GM19025 (cell line): ENCODE measurements around the gene RNF126.
"Not testable (repeated sequence)": the region's sequence is repeated elsewhere in the genome, so short reads cannot be mapped to it uniquely, and the experiment has no call there.

Experiments used
- ATAC-seq: cut with Tn5 transposase; IDR thresholded peaks from one replicate; pipeline ENCODE4 v1.9.1; 2021; ENCODE audit warnings: mild to moderate bottlenecking, low read depth, moderate library complexity; ENCODE audit not compliant: unreplicated experiment

The RNF126 gene

DNA sequence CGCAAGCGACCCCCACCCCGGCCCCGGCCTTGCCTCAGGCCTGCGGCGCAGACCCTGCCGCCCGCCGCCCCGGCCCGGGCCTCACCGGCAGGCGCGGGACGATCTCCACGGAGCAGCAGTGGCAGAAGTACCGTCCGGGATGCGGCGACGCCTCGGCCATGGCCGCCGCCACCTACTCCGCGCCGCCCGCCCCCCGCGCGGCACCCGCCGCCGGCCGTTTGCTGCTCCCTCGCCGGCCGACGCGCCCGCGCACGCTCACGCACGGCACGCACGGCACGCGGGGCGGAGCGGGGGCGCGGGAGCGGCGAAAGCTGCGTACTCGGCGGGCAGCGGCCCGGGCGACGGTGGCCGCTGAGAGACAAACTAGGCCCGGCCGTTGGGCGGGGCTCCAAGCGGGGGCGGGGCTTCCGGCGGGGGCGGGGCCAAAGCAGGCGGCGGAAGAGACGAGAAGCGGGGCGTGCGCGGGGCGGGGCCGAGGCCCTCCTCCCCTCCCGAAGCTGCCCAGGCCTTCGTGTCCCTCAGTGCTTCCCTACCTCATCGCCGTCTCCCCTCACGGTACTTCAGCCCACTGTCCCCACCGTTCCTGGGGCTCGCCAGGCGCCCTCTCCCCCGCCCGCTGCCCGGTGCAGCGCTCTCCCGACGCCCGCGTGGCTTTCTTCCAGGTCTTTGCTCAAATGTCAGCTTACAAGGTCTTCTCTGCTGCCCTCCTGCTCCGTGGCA lies at the start of gene RNF126:
Gene RNF126, minus strand, starts transcription at position 253 of the 720 bp plus-strand sequence. Its CDS starts 93 bp downstream, at position 160.
- ATAC-seq, result peak; percentile 46

- ATAC-seq, result no peak
Measured at GRCh38 chr19:711254-711653, 48.2 kb upstream of the RNF126 start.

GRCh38 chr19:710767-711166 lies 47.8 kb upstream of the RNF126 start:
- ATAC-seq, result no peak

DNA sequence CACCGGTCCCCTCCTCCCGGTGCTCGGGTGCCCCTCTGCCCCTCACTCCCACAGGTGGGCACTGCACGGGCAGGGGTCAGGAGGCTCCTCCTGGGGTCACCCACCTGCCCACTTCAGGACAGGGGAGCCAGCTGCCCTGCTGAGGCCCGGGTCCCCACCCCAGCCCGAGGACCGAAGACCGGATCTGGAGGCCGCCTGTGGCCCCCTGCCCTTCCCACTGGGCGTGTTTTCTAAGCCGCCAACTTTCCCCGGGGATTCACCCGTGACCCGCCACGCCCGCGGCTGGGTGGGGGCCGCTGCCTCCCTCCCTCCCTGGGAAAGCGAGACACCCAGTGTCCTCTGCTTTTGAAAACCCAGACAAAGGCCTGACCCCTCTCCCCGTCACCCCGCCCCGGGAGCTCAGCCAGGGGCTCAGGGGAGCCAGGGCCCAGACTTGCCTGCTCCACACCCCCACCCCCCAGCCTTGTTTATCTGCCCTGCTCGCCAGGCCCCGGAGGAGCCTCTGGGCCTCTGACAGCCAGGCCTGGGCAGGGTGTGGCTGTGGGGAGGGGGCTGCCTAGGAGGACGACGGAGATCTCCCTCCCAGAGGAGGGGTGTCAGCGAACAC lies 47.1 kb upstream of the RNF126 start:
- ATAC-seq, result no peak

DNA sequence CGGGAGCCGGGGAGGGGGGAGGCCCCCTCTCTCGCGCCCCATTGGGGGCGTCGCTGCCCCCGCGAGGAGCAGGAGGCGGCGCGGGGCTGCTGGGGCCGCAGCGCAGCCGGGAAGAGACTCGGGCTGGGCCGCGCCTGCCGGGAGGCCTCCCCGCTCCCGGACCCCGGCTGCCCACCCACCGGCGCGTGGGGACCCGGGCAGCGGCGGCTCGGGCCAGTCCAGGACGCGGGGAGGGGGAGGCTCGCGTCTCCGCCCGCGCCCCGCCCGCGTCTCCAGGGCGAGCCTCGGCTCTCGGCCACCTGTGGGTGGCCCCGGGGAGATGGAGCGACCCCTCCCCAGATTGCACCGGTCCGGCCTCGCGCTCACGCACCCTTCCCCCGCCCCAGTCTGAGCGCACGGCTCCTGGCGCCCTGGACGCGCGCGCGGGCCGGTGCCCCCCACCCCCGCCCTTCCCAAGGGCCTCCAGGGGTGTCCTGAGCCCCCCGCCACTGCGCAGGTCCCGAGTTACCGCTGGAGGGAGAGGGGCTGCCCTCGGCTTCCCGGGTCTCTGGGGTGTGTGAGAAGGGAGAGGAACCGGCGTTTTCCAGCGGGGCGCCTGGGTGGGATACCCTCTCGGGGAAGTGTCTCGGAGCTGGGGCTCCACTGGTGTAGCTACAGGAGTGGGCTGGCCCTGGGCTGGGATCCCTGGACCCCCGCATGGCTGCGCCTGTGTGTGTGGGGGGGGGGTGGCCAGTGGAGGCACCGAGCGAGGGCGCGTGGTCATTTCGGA lies 46.4 kb upstream of the RNF126 start:
- no peak for ATAC-seq

GRCh38 chr19:708154-709143 lies 45.4 kb upstream of the RNF126 start, which contains the start of gene PALM:
TSS of gene PALM (plus strand) at chr19:708935. CDS start at chr19:709147, 212 bp downstream.
- ATAC-seq, result no peak

- no peak for ATAC-seq
Measured at GRCh38 chr19:704447-704741, 41.4 kb upstream of the RNF126 start.

- no peak for ATAC-seq
Measured at GRCh38 chr19:703651-704446, 40.8 kb upstream of the RNF126 start.

GRCh38 chr19:703329-703650 lies 40.3 kb upstream of the RNF126 start:
- ATAC-seq, result no peak

GRCh38 chr19:702847-703246 lies 39.8 kb upstream of the RNF126 start:
- not testable (repeated sequence) for ATAC-seq

DNA sequence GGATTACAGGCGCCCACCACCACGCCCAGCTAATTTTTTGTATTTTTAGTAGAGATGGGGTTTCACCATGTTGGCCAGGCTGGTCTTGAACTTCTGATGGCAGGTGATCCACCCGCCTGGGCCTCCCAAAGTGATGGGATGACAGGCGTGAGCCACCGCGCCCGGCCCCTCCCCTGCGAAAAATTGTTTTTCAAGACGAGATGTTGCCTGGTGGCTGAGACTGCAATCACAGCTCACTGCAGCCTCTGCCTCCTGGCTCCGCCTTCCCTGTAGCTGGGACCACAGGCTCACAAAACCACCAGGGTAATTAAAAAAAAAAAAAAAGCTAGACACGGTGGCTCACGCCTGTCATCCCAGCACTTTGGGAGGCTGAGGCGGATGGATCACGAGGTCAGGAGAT lies 36.9 kb upstream of the RNF126 start:
- ATAC-seq, result not testable (repeated sequence)

DNA sequence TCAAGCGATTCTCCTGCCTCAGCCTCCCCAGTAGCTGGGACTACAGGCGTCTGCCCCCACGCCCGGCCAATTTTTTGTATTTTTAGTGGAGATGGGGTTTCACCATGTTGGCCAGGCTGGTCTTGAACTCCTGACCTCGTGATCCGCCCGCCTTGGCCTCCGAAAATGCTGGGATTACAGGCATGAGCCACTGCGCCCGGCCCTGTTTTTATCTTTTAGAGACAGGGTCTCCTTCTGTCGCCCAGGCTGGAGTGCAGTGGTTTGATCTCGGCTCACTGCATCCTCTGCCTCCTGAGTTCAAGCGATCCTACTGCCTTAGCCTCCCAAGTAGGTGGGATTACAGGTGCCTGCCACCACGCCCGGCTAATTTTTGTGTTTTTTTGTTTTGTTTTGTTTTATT lies 35.5 kb upstream of the RNF126 start:
- ATAC-seq, result not testable (repeated sequence)

DNA sequence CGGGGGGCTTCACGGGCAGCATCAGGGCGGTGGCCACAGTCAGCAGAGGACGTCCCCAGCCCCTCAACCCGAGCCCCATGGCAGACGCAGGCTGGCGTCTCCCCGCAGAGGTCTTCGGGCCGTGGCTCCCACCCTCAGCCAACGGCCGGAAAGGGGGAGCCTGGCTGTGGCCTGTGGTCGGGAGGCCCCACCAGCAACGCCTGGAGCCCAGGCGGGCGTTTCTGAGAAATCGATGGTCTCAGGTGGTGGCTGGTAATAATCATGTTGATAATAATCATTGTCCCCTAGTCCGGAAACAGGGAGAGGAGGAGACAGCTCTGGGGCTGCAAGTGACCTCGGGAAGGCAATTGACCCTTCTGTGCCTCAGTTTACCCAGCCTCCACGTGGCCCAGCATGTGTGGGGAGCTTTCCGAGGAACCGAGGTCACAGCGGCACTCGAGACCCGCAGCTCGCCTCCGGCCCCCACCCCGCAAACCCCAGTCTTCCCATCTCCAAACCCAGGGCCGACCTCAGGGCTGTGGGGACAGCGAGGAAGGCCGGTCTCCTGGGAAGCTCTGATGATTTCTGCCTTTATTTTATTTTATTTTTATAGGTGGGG lies 32.4 kb upstream of the RNF126 start, which contains the start of gene PRSS57:
Gene PRSS57, minus strand, starts transcription at position 101 of the 598 bp plus-strand sequence. Its CDS starts 22 bp downstream, at position 79.
- no peak for ATAC-seq

GRCh38 chr19:694481-695351 lies 31.7 kb upstream of the RNF126 start:
- ATAC-seq, result no peak

- no peak for ATAC-seq
Measured at GRCh38 chr19:690203-690602, 27.2 kb upstream of the RNF126 start.

GRCh38 chr19:688992-689391 lies 26.0 kb upstream of the RNF126 start:
- no peak for ATAC-seq

DNA sequence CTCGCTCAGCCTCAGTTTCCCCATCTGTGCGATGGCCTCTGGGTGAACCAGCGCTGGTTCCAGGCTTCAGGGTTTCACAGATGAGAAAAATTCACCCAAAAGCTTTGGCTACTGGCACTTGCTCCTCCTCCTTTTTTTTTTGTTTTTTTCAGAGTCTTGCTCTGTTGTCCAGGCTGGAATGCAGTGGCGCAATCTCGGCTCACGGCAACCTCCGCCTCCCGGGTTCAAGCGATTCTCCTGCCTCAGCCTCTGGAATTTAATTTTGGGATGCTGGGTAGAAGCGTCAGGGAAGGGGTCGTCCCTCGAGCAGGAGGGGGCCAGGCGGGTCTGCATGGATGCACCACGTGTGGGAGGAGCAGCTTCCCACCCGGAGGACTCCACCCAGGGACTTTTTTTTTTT lies 25.2 kb upstream of the RNF126 start:
- no peak for ATAC-seq

- ATAC-seq, result no peak
Measured at GRCh38 chr19:687569-688166, 24.7 kb upstream of the RNF126 start.
